BLaER1 (cell line): ENCODE measurements around the gene KLHDC3.

Experiments
- H3K27ac ChIP-seq: shearing (Covaris generic); formaldehyde crosslinking; 2 replicates; pipeline ENCODE4 v1.8.1; 2022
- H3K27me3 ChIP-seq: shearing (Covaris generic); formaldehyde crosslinking; 2 replicates; pipeline ENCODE4 v1.8.1; 2022
- H3K36me3 ChIP-seq: shearing (Covaris generic); formaldehyde crosslinking; 2 replicates; pipeline ENCODE4 v1.8.1; 2022
- H3K4me1 ChIP-seq: shearing (Covaris generic); formaldehyde crosslinking; 2 replicates; pipeline ENCODE4 v1.8.1; 2022
- H3K4me2 ChIP-seq: shearing (Covaris generic); formaldehyde crosslinking; 2 replicates; pipeline ENCODE4 v1.8.1; 2022
- H3K4me3 ChIP-seq: shearing (Covaris generic); formaldehyde crosslinking; 2 replicates; pipeline ENCODE4 v1.8.1; 2022
- H3K9ac ChIP-seq: shearing (Covaris generic); formaldehyde crosslinking; 2 replicates; pipeline ENCODE4 v1.8.1; 2022
- H3K9me3 ChIP-seq: shearing (Covaris generic); formaldehyde crosslinking; 2 replicates; pipeline ENCODE4 v1.8.1; 2022
- H4K20me1 ChIP-seq: shearing (Covaris generic); formaldehyde crosslinking; 2 replicates; pipeline ENCODE4 v1.8.1; 2022
- Cebpa-rat ChIP-seq: shearing (Covaris generic); IDR thresholded peaks from 2 replicates; pipeline ENCODE4 v1.8.1; 2022

Gene KLHDC3

GRCh38 chr6:42973926-42974325, 40.1 kb upstream of the KLHDC3 start:
- Histone ChIP-seq H3K27me3 (no peaks in the 10 kb centered on the region), H3K27ac (no peak overlapping the region), H3K36me3 (peaks cover 57% of the 10 kb centered on the region), H4K20me1 (peaks cover 14% of the 10 kb centered on the region; the same call in 1 of the 2 replicates), H3K4me3 (no peak overlapping the region), H3K4me2 (no peak overlapping the region), H3K9ac (no peak overlapping the region), H3K9me3 (no peaks in the 10 kb centered on the region), H3K4me1 (peaks cover 27% of the 10 kb centered on the region)
- no peak for TF ChIP-seq Cebpa-rat

- Histone ChIP-seq H3K9ac (no peak overlapping the region), H4K20me1 (peaks cover 14% of the 10 kb centered on the region; the same call in 1 of the 2 replicates), H3K27ac (no peak overlapping the region), H3K4me2 (no peak overlapping the region), H3K4me3 (no peak overlapping the region), H3K9me3 (no peaks in the 10 kb centered on the region), H3K36me3 (peaks cover 46% of the 10 kb centered on the region), H3K27me3 (no peaks in the 10 kb centered on the region), H3K4me1 (peaks cover 30% of the 10 kb centered on the region)
- no peak for TF ChIP-seq Cebpa-rat
Measured at GRCh38 chr6:42974919-42975505, 39.0 kb upstream of the KLHDC3 start.

- H3K4me3 ChIP-seq, result peak overlapping the region; percentile 98
- H3K36me3 ChIP-seq, result peaks cover 19% of the 10 kb centered on the region
- TF ChIP-seq Cebpa-rat, result no peak
- peaks cover 37% of the 10 kb centered on the region for H3K4me1 ChIP-seq
- H3K4me2 ChIP-seq, result peak overlapping the region; percentile 96
- no peaks in the 10 kb centered on the region for H3K27me3 ChIP-seq
- peak overlapping the region; percentile 95 for H3K27ac ChIP-seq
- H4K20me1 ChIP-seq, result peaks cover 12% of the 10 kb centered on the region; the same call in 1 of the 2 replicates
- H3K9me3 ChIP-seq, result no peaks in the 10 kb centered on the region
- peak overlapping the region; percentile 96 for H3K9ac ChIP-seq
Measured at GRCh38 chr6:42978487-42978838, 35.6 kb upstream of the KLHDC3 start.

GRCh38 chr6:42978839-42979522, 35.1 kb upstream of the KLHDC3 start, which contains the start of gene PEX6:
TSS of gene PEX6 (minus strand) at chr6:42979181. CDS start at chr6:42979150, 31 bp downstream.
- Histone ChIP-seq H3K36me3 (peaks cover 14% of the 10 kb centered on the region), H3K9ac (peak within 1 kb of the TSS; percentile 96)
- no peak for TF ChIP-seq Cebpa-rat

GRCh38 chr6:42979523-42980177, 34.4 kb upstream of the KLHDC3 start:
- Histone ChIP-seq H3K9me3 (no peaks in the 10 kb centered on the region), H3K36me3 (peaks cover 10% of the 10 kb centered on the region), H3K4me3 (peak overlapping the region; percentile 98), H3K4me1 (peaks cover 42% of the 10 kb centered on the region), H3K27ac (peak overlapping the region; percentile 95), H3K27me3 (no peaks in the 10 kb centered on the region), H3K9ac (peak overlapping the region; percentile 96), H4K20me1 (peaks cover 5% of the 10 kb centered on the region; the same call in 1 of the 2 replicates), H3K4me2 (peak overlapping the region; percentile 96)
- no peak for TF ChIP-seq Cebpa-rat

More at GRCh38 chr6:42978839-42979522, 35.1 kb upstream of the KLHDC3 start, which contains the start of gene PEX6:
- peak within 1 kb of the TSS; percentile 95 for H3K27ac ChIP-seq
- H3K4me1 ChIP-seq, result peaks cover 42% of the 10 kb centered on the region
- H3K4me3 ChIP-seq, result peak within 1 kb of the TSS; percentile 98
- H4K20me1 ChIP-seq, result peaks cover 7% of the 10 kb centered on the region; the same call in 1 of the 2 replicates
- peak within 1 kb of the TSS; percentile 96 for H3K4me2 ChIP-seq
- no peaks in the 10 kb centered on the region for H3K9me3 ChIP-seq
- H3K27me3 ChIP-seq, result no peaks in the 10 kb centered on the region

GRCh38 chr6:42981836-42982235, 32.2 kb upstream of the KLHDC3 start:
- TF ChIP-seq Cebpa-rat, result no peak
- peaks cover 24% of the 10 kb centered on the region for H4K20me1 ChIP-seq
- H3K4me3 ChIP-seq, result no peak overlapping the region
- 0 out of 2 replicates have a peak, but pooled peaks cover 4% of the 10 kb centered on the region for H3K36me3 ChIP-seq
- H3K4me1 ChIP-seq, result peaks cover 53% of the 10 kb centered on the region
- no peak overlapping the region for H3K27ac ChIP-seq
- H3K4me2 ChIP-seq, result no peak overlapping the region
- H3K9me3 ChIP-seq, result no peaks in the 10 kb centered on the region
- H3K9ac ChIP-seq, result no peak overlapping the region
- no peaks in the 10 kb centered on the region for H3K27me3 ChIP-seq

GRCh38 chr6:42984001-42984923, 29.8 kb upstream of the KLHDC3 start, which contains the start of gene PPP2R5D:
TSS of gene PPP2R5D (plus strand) at chr6:42984570. CDS start at chr6:42984678, 108 bp downstream.
- Histone ChIP-seq H4K20me1 (peaks cover 42% of the 10 kb centered on the region), H3K27ac (peak within 1 kb of the TSS; percentile 92), H3K4me2 (peak within 1 kb of the TSS; percentile 95), H3K4me1 (peaks cover 55% of the 10 kb centered on the region), H3K27me3 (no peaks in the 10 kb centered on the region), H3K36me3 (peaks cover 22% of the 10 kb centered on the region), H3K9ac (peak within 1 kb of the TSS; percentile 91), H3K4me3 (peak within 1 kb of the TSS; percentile 90), H3K9me3 (no peaks in the 10 kb centered on the region)
- no peak for TF ChIP-seq Cebpa-rat

- H3K4me3 ChIP-seq, result peak overlapping the region; percentile 90
- peaks cover 48% of the 10 kb centered on the region for H4K20me1 ChIP-seq
- H3K27me3 ChIP-seq, result no peaks in the 10 kb centered on the region
- H3K9me3 ChIP-seq, result no peaks in the 10 kb centered on the region
- peak overlapping the region; percentile 92 for H3K27ac ChIP-seq
- H3K36me3 ChIP-seq, result peaks cover 29% of the 10 kb centered on the region
- H3K4me1 ChIP-seq, result peaks cover 48% of the 10 kb centered on the region
- TF ChIP-seq Cebpa-rat, result no peak
- H3K4me2 ChIP-seq, result peak overlapping the region; percentile 95
- peak overlapping the region; percentile 91 for H3K9ac ChIP-seq
Measured at GRCh38 chr6:42984924-42985475, 29.0 kb upstream of the KLHDC3 start.
